NB4 (cell line): Measurements from ENCODE around the gene CD38.

Source experiments
- DNase-seq: peaks from one replicate; pipeline ENCODE4 v3.0.0; 2010; ENCODE audit warnings: low read depth
- H3K4me3 ChIP-seq: one replicate; pipeline ENCODE4 v1.5.1; 2011; ENCODE audit warnings: mild to moderate bottlenecking, low read depth, low read length, moderate library complexity
- CTCF ChIP-seq: IDR thresholded peaks from one replicate; pipeline ENCODE4 v1.5.1; 2012; ENCODE audit warnings: low read depth, low read length
- MAX ChIP-seq: IDR thresholded peaks from 2 replicates; pipeline ENCODE4 v1.6.1; 2011; ENCODE audit warnings: low read depth, low read length
- MYC ChIP-seq: IDR thresholded peaks from 2 replicates; pipeline ENCODE4 v1.6.1; 2011; ENCODE audit warnings: low read depth, low read length
- POLR2A ChIP-seq: IDR thresholded peaks from 2 replicates; pipeline ENCODE4 v1.6.1; 2011; ENCODE audit warnings: mild to moderate bottlenecking; ENCODE audit not compliant: insufficient read length; ENCODE audit errors: extremely low read depth

CD38 gene

GRCh38 chr4:15776871-15777648 is 1.1 kb upstream of the CD38 start:
- peak; percentile 88 for DNase-seq
- TF ChIP-seq MYC (no peak), MAX (no peak), POLR2A (no peak), CTCF (no peak)
- H3K4me3 ChIP-seq: peak overlapping the region; percentile 75

GRCh38 chr4:15777697-15778288 is 335 bp upstream of the CD38 start:
- H3K4me3 ChIP-seq: peak overlapping the region; percentile 75
- no peak for TF ChIP-seq CTCF
- TF ChIP-seq POLR2A: no peak
- TF ChIP-seq MYC: no peak; the same call in 1 of the 2 replicates
- no peak; the same call in 1 of the 2 replicates for TF ChIP-seq MAX
- DNase-seq: peak; percentile 55

GRCh38 chr4:15779306-15779705 is 1.2 kb downstream of the CD38 start:
- peak overlapping the region; percentile 75 for H3K4me3 ChIP-seq
- peak; percentile 13 for TF ChIP-seq CTCF
- TF ChIP-seq MYC: peak; percentile 60
- TF ChIP-seq MAX: no peak; the same call in 1 of the 2 replicates
- no peak for TF ChIP-seq POLR2A
- peak; percentile 88 for DNase-seq

- H3K4me3 ChIP-seq: peak overlapping the region; percentile 75
- TF ChIP-seq POLR2A (no peak), MAX (no peak), MYC (no peak), CTCF (no peak)
- DNase-seq: peak; percentile 55
Observed at GRCh38 chr4:15779809-15780208, 1.7 kb downstream of the CD38 start.

- TF ChIP-seq MAX (no peak), CTCF (no peak), MYC (no peak), POLR2A (no peak)
- H3K4me3 ChIP-seq: no peak overlapping the region
- DNase-seq: peak; percentile 35
Observed at GRCh38 chr4:15781427-15782095, 3.4 kb downstream of the CD38 start.
